SU-DHL-6 (cell line): ENCODE measurements around the gene TMA16.

Experiments used
- H2AFZ ChIP-seq: fragments of 200-600 bp; sonication (generic); 2 replicates; pipeline ENCODE4 v1.6.1; 2014; ENCODE audit warnings: low read depth, mild to moderate bottlenecking, moderate library complexity, mixed read lengths, antibody characterized with exemption, low read length; ENCODE audit not compliant: severe bottlenecking
- H3F3A ChIP-seq: fragments of 200-600 bp; shearing (Covaris generic); 2 replicates; pipeline ENCODE4 v1.6.0; 2016; ENCODE audit warnings: antibody characterized with exemption, mild to moderate bottlenecking; ENCODE audit not compliant: insufficient read depth
- H3K27ac ChIP-seq: fragments of 200-600 bp; sonication (generic); 2 replicates; pipeline ENCODE4 v1.5.1; 2016; ENCODE audit warnings: low read depth, mild to moderate bottlenecking, low read length, moderate library complexity, mixed read lengths
- H3K27me3 ChIP-seq: fragments of 200-600 bp; sonication (generic), shearing (Covaris generic); 2 replicates; pipeline ENCODE4 v1.6.0; 2014; ENCODE audit warnings: mild to moderate bottlenecking, low read length
- H3K36me3 ChIP-seq: fragments of 200-600 bp; sonication (generic); 2 replicates; pipeline ENCODE4 v1.6.1; 2014; ENCODE audit warnings: mild to moderate bottlenecking, low read length, mixed read lengths
- H3K4me2 ChIP-seq: fragments of 300-600, 200-600 bp; shearing (Covaris generic), sonication (generic); 2 replicates; pipeline ENCODE4 v1.6.0; 2014; ENCODE audit warnings: low read length, low read depth, mild to moderate bottlenecking; ENCODE audit not compliant: poor library complexity, severe bottlenecking
- H3K4me3 ChIP-seq: fragments of 200-600 bp; sonication (generic); 2 replicates; pipeline ENCODE4 v1.5.1; 2014; ENCODE audit warnings: antibody characterized with exemption, low read length, mild to moderate bottlenecking, mixed read lengths; ENCODE audit not compliant: insufficient read depth, poor library complexity, severe bottlenecking
- H3K79me2 ChIP-seq: fragments of 200-600 bp; sonication (generic); 2 replicates; pipeline ENCODE4 v1.6.1; 2014; ENCODE audit warnings: mild to moderate bottlenecking, low read length, moderate library complexity; ENCODE audit not compliant: insufficient read depth
- H3K9ac ChIP-seq: fragments of 200-600 bp; sonication (generic); 2 replicates; pipeline ENCODE4 v1.7.0; 2014; ENCODE audit warnings: mild to moderate bottlenecking, low read length
- H3K9me2 ChIP-seq: fragments of 200-600 bp; sonication (generic); replicated peaks from 2 replicates; pipeline ENCODE4 v1.6.1; 2014; ENCODE audit warnings: low read length; ENCODE audit not compliant: insufficient read depth
- H3K9me3 ChIP-seq: fragments of 200-600 bp; sonication (generic); 2 replicates; pipeline ENCODE4 v1.6.1; 2014; ENCODE audit warnings: low read length, mixed read lengths; ENCODE audit not compliant: insufficient read depth
- H4K20me1 ChIP-seq: fragments of 200-600 bp; sonication (generic); 2 replicates; pipeline ENCODE4 v1.6.1; 2014; ENCODE audit warnings: low read depth, mild to moderate bottlenecking, antibody characterized with exemption, low read length, moderate library complexity, mixed read lengths
- EZH2phosphoT487 ChIP-seq: fragments of 200-600 bp; sonication (generic), shearing (Covaris generic); conservative IDR thresholded peaks from 2 replicates; pipeline ENCODE4 v1.6.1; 2018; ENCODE audit warnings: mild to moderate bottlenecking, antibody characterized with exemption, low read length, moderate library complexity, mixed read lengths
- TF ChIP-seq, protein P1 (sequence below): fragments of 200-600 bp; sonication (generic); IDR thresholded peaks from one replicate; pipeline ENCODE4 v1.5.1; 2017; ENCODE audit warnings: antibody characterized with exemption, mild to moderate bottlenecking, low read length, moderate library complexity; ENCODE audit not compliant: insufficient read depth, poor library complexity, severe bottlenecking

The TMA16 gene

DNA sequence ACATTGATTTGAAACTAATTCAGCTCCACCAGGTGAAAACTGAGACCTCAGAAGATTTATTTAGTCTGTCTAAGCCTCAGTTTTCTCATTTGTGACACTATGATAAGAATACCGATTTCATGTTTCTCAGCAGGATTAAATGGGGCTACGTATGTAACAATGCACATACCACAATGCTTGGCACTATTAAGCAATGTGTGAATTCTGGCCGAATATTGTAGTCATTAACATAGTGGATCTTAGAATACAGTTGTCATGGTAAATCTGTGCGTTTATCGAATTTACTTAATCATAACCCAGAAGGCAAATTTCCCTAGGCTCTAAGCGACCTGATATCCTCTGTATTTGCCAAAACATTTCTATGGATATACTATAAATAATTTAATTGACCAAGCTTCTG, 69.1 kb downstream of the TMA16 start:
- H3K9ac ChIP-seq: no peak overlapping the region
- H2AFZ ChIP-seq: no peak overlapping the region
- no peaks in the 10 kb centered on the region for H3K9me3 ChIP-seq
- H3K4me2 ChIP-seq: no peak overlapping the region
- no peak overlapping the region for H3K4me3 ChIP-seq
- no peak overlapping the region for H3K27ac ChIP-seq
- no peaks in the 10 kb centered on the region for H3K9me2 ChIP-seq
- H3K36me3 ChIP-seq: peaks cover 13% of the 10 kb centered on the region; the same call in 1 of the 2 replicates
- H3K27me3 ChIP-seq: no peaks in the 10 kb centered on the region
- H3K79me2 ChIP-seq: no peaks in the 10 kb centered on the region
- no peaks in the 10 kb centered on the region for H4K20me1 ChIP-seq
- H3F3A ChIP-seq: no peaks in the 10 kb centered on the region
- TF ChIP-seq, protein P1, sequence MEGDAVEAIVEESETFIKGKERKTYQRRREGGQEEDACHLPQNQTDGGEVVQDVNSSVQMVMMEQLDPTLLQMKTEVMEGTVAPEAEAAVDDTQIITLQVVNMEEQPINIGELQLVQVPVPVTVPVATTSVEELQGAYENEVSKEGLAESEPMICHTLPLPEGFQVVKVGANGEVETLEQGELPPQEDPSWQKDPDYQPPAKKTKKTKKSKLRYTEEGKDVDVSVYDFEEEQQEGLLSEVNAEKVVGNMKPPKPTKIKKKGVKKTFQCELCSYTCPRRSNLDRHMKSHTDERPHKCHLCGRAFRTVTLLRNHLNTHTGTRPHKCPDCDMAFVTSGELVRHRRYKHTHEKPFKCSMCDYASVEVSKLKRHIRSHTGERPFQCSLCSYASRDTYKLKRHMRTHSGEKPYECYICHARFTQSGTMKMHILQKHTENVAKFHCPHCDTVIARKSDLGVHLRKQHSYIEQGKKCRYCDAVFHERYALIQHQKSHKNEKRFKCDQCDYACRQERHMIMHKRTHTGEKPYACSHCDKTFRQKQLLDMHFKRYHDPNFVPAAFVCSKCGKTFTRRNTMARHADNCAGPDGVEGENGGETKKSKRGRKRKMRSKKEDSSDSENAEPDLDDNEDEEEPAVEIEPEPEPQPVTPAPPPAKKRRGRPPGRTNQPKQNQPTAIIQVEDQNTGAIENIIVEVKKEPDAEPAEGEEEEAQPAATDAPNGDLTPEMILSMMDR: no peak
- no peak for TF ChIP-seq EZH2phosphoT487

DNA sequence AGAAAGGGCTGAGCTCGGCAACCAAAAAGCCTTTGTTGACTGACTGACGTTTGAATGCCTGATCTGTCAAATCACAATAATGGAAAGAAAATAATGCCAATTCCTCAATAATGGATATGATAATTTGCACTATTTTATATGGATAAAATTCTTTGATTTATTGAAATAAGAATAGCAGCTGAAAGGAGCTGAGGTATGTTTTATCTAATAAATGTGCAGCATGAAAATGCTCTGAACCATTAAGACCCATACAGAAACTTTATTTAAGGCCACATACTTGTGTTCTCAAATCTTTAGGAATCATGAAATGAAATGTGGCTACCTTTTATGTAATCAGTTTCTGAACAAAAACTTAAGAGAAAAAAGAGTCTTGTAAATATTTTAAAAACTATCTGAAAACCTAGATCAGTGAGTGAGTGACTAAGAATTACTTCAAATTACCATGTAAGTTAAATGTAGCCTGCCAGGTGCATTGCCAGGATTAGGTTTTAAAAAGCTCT, 69.8 kb downstream of the TMA16 start:
- H3K9me2 ChIP-seq: no peaks in the 10 kb centered on the region
- no peaks in the 10 kb centered on the region for H3K79me2 ChIP-seq
- H3K4me3 ChIP-seq: no peak overlapping the region
- H3K36me3 ChIP-seq: peaks cover 13% of the 10 kb centered on the region; the same call in 1 of the 2 replicates
- H3K9ac ChIP-seq: no peak overlapping the region
- H3K9me3 ChIP-seq: no peaks in the 10 kb centered on the region
- H3K27me3 ChIP-seq: no peaks in the 10 kb centered on the region
- H4K20me1 ChIP-seq: no peaks in the 10 kb centered on the region
- no peak for TF ChIP-seq EZH2phosphoT487
- H2AFZ ChIP-seq: no peak overlapping the region
- H3K4me2 ChIP-seq: no peak overlapping the region
- no peak overlapping the region for H3K27ac ChIP-seq
- H3F3A ChIP-seq: no peaks in the 10 kb centered on the region

DNA sequence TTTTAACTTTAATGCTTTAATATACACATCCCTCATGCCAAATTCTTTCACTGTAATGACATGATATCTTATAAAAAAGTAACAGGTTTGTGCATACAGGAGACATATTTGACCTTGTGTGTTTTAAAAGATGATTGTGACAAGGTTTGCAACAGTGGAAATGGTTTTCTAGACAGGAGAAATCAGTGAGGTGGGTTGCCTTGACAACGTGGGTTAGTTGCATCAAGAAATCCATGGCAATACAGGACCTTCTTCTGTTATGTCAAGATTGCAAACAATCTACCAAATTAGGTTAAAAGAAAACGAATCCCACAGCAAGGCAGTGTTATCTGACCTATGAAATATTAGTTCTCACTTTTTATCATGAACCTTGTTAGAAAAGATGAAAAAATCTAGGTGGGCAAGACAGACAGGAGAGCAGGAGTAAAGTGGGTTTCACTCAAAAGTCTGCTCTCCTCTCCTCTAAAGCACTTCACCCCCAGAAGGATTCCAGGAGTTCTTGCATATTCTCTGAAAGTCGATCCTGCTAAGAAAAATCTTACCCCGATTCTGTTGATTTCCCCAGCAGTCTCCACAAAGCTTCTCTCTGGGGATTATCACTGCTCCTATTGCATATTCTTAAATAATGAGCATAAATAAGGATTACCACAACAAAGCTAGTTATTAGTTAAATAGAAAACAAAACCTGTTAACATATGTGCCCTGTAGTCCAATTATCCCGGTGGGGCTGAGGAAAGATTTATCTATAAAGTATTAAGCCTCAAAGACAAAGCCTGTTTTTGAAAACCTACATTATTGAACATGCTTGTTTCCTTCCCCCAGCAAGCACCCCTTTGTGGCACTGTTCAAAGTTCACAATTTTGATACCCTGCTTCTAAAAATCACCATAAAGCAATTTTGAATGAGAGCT, 71.0 kb downstream of the TMA16 start:
- TF ChIP-seq, protein P1: no peak
- no peak for TF ChIP-seq EZH2phosphoT487
- no peaks in the 10 kb centered on the region for H3K79me2 ChIP-seq
- no peak overlapping the region for H3K4me3 ChIP-seq
- H3K9me2 ChIP-seq: no peaks in the 10 kb centered on the region
- H3K4me2 ChIP-seq: no peak overlapping the region
- no peak overlapping the region for H3K9ac ChIP-seq
- no peak overlapping the region for H2AFZ ChIP-seq
- no peak overlapping the region for H3K27ac ChIP-seq
- H3K9me3 ChIP-seq: no peaks in the 10 kb centered on the region
- H3F3A ChIP-seq: no peaks in the 10 kb centered on the region
- H3K36me3 ChIP-seq: peaks cover 6% of the 10 kb centered on the region; the same call in 1 of the 2 replicates
- no peaks in the 10 kb centered on the region for H3K27me3 ChIP-seq
- H4K20me1 ChIP-seq: no peaks in the 10 kb centered on the region
